Activated CD8-positive, alpha-beta T cell treated with anti-CD3 and anti-CD28 coated beads, Interleukin-2, amount 10 ng/mL, durations not matched to agents 7 days and 5 days (primary cell): ENCODE results near the gene TBC1D2B. TPM values are rescaled to one million over a fixed set of nuclear protein-coding genes. Genes with fewer than 3 reads are reported as not detected.
"Not testable (repeated sequence)": the region's sequence is repeated elsewhere in the genome, so short reads cannot be mapped to it uniquely, and the experiment has no call there.

Experiments used
- ATAC-seq: fragments of 150-1000 bp; cut with Tn5 transposase; one replicate; pipeline ENCODE4 v1.10.0; 2021; ENCODE audit warnings: moderate library complexity
- CTCF ChIA-PET: fragments of 350-600 bp; sonication (Branson Sonifier 250); formaldehyde crosslinking; loops from one replicate; lab custom pipeline; 2021; ENCODE audit warnings: antibody characterized with exemption; lab: Charles Lee
- POLR2A ChIA-PET: fragments of 350-600 bp; sonication (Branson Sonifier 250); formaldehyde crosslinking; loops from one replicate; lab custom pipeline; 2021; ENCODE audit warnings: antibody characterized with exemption; lab: Charles Lee
- DNase-seq: peaks from one replicate; pipeline ENCODE4 v3.0.0-alpha.2; 2020
- H3K27ac Mint-ChIP-seq: one replicate; pipeline ENCODE4 v1.8.0; 2021; ENCODE audit warnings: mild to moderate bottlenecking, mixed read lengths
- H3K27me3 Mint-ChIP-seq: one replicate; pipeline ENCODE4 v1.8.0; 2021; ENCODE audit warnings: low read depth, mixed read lengths
- H3K36me3 Mint-ChIP-seq: one replicate; pipeline ENCODE4 v1.8.0; 2021; ENCODE audit warnings: low read depth, mixed read lengths
- H3K4me1 Mint-ChIP-seq: one replicate; pipeline ENCODE4 v1.8.0; 2021; ENCODE audit warnings: low read depth, mixed read lengths
- H3K4me3 Mint-ChIP-seq: one replicate; pipeline ENCODE4 v1.8.0; 2021; ENCODE audit warnings: mild to moderate bottlenecking, mixed read lengths
- H3K9me3 Mint-ChIP-seq: one replicate; pipeline ENCODE4 v1.8.0; 2022; ENCODE audit warnings: mixed read lengths; ENCODE audit not compliant: insufficient read depth
- total RNA-seq, 2 experiments: library from RNA; stranded (reverse); gene quantifications; one replicate each; pipeline ENCODE4 v1.2.3, GENCODE V29; 2021

TBC1D2B gene
- total RNA-seq, 2 experiments from 2014 or later: 109 to 119 TPM

- H3K9me3 Mint-ChIP-seq, H3K36me3 Mint-ChIP-seq, DNase-seq, POLR2A ChIA-PET, CTCF ChIA-PET, ATAC-seq, H3K4me3 Mint-ChIP-seq, H3K27me3 Mint-ChIP-seq, H3K27ac Mint-ChIP-seq: not testable (repeated sequence)
- H3K4me1 Mint-ChIP-seq: peaks cover 17% of the 10 kb centered on the region
These were observed 127.0 kb downstream of the TBC1D2B start for GRCh38 chr15:77950470-77950869.

- Mint-ChIP-seq H3K9me3 (no peaks in the 10 kb centered on the region), H3K27me3 (peaks cover 5% of the 10 kb centered on the region), H3K27ac (no peak overlapping the region), H3K4me1 (peaks cover 15% of the 10 kb centered on the region), H3K4me3 (no peak overlapping the region), H3K36me3 (no peaks in the 10 kb centered on the region)
- ATAC-seq (no peak), DNase-seq (no peak)
- ChIA-PET CTCF (interaction anchor here (1.0 to 1.4 kb wide), 3 partner anchors 11 to 163 kb away, joined by 4 to 6 read pairs (median 4); no protein-coding TSS in a partner anchor), POLR2A (no interaction called here)
These were observed 131.9 kb downstream of the TBC1D2B start for GRCh38 chr15:77945566-77945965.

Other genes starting within 250 kb of the TBC1D2B start
- gene SH2D7, start 14.8 kb upstream of the TBC1D2B start, total RNA-seq: under 1 TPM; 0.29 to 0.31 TPM
- 1 to 10 TPM; 1.4 to 2.2 TPM for gene CIB2, start 53.7 kb upstream of the TBC1D2B start, total RNA-seq
- 10 to 100 TPM; 80.7 to 84.2 TPM for gene IDH3A, start 71.7 kb upstream of the TBC1D2B start, total RNA-seq
- gene ACSBG1, start 156.9 kb upstream of the TBC1D2B start, total RNA-seq: under 1 TPM; 0.66 to 0.81 TPM
- 10 to 100 TPM; 29.7 TPM for gene DNAJA4, start 186.9 kb upstream of the TBC1D2B start, total RNA-seq
- gene SKIC8, start 221.9 kb upstream of the TBC1D2B start, total RNA-seq: 10 to 100 TPM; 47.4 to 50.3 TPM